A549 (cell line): ENCODE results near the gene EBF3.

ENCODE experiments used
- CTCF ChIP-seq: fragments of >200 bp; sonication (Bioruptor Twin); formaldehyde crosslinking; IDR thresholded peaks from 3 replicates; pipeline ENCODE4 v1.5.1; 2016
- JUNB ChIP-seq: fragments of >200 bp; sonication (Bioruptor Twin); formaldehyde crosslinking; IDR thresholded peaks from 2 replicates; pipeline ENCODE4 v1.6.1; 2016
- MYC ChIP-seq: IDR thresholded peaks from 2 replicates; pipeline ENCODE4 v1.6.1; 2012; ENCODE audit warnings: mild to moderate bottlenecking, inconsistent platforms, low read length, improper control_type of control experiment, borderline replicate concordance
- PHF8 ChIP-seq: fragments of 200-600 bp; sonication (generic); IDR thresholded peaks from 2 replicates; pipeline ENCODE4 v1.6.1; 2016; ENCODE audit warnings: low read depth, mild to moderate bottlenecking, antibody characterized with exemption, moderate library complexity, borderline replicate concordance
- POLR2A ChIP-seq: IDR thresholded peaks from 2 replicates; pipeline ENCODE4 v1.6.1; 2012; ENCODE audit warnings: mild to moderate bottlenecking, low read length
- RAD21 ChIP-seq, 2 experiments: fragments of >200 bp in 1 of 2; sonication (Bioruptor Twin) in 1 of 2; formaldehyde crosslinking in 1 of 2; IDR thresholded peaks in 1 of 2; conservative IDR thresholded peaks in 1 of 2; 2 replicates in 1 of 2; 3 replicates in 1 of 2; pipeline ENCODE4 v1.6.1; 2012 to 2018; ENCODE audit warnings: inconsistent platforms in 1 of 2
- REST ChIP-seq: fragments of 200-600 bp; sonication (generic); IDR thresholded peaks from 2 replicates; pipeline ENCODE4 v1.6.1; 2016; ENCODE audit warnings: antibody characterized with exemption, mild to moderate bottlenecking, moderate library complexity
- ZNF302 ChIP-seq: fragments of 250-450 bp; sonication (Bioruptor Pico); IDR thresholded peaks from 2 replicates; pipeline ENCODE4 v1.9.0; 2021; ENCODE audit warnings: inconsistent platforms, mild to moderate bottlenecking, moderate library complexity
- ZSCAN20 ChIP-seq: fragments of 250-450 bp; sonication (Bioruptor Pico); IDR thresholded peaks from 2 replicates; pipeline ENCODE4 v1.8.0; 2022; ENCODE audit warnings: mild to moderate bottlenecking, moderate library complexity

GRCh38 chr10:129850316-129850715 is 113.8 kb downstream of the EBF3 start:
- no peak for TF ChIP-seq CTCF
- TF ChIP-seq REST: no peak
- no peak for TF ChIP-seq POLR2A
- TF ChIP-seq MYC: no peak
- no peak for TF ChIP-seq PHF8
- TF ChIP-seq JUNB: no peak
- no peak for TF ChIP-seq ZNF302 (CRISPR knock-in tag)
- TF ChIP-seq ZSCAN20 (CRISPR knock-in tag): no peak
- no peak for TF ChIP-seq RAD21 (conservative IDR thresholded peaks at IDR 0.05 in 1 of 2, IDR thresholded peaks at IDR 0.05 in 1 of 2)
